RKO (cell line): ENCODE results near the gene UBXN11.

Experiments used
- DNase-seq: peaks from one replicate; pipeline ENCODE4 v3.0.0-alpha.2; 2016; ENCODE audit warnings: low spot score

The UBXN11 gene

GRCh38 chr1:26306290-26307229, at the start of gene UBXN11:
TSS of gene UBXN11 (minus strand) at chr1:26306636. CDS start at chr1:26302883, 3,753 bp downstream.
- DNase-seq: peak; percentile 93

GRCh38 chr1:26356106-26356505, 49.7 kb upstream of the UBXN11 start:
- no peak for DNase-seq

GRCh38 chr1:26354972-26355371, 48.5 kb upstream of the UBXN11 start:
- no peak for DNase-seq

GRCh38 chr1:26353976-26354820, 47.8 kb upstream of the UBXN11 start, which contains the start of gene CRYBG2:
TSS of gene CRYBG2 (minus strand) at chr1:26354130. CDS start at chr1:26346657, 7,473 bp downstream.
- no peak for DNase-seq

- no peak for DNase-seq
Observed at GRCh38 chr1:26353210-26353859, 46.9 kb upstream of the UBXN11 start.

GRCh38 chr1:26352338-26352679, 45.9 kb upstream of the UBXN11 start:
- no peak for DNase-seq

GRCh38 chr1:26351590-26352337, 45.3 kb upstream of the UBXN11 start:
- DNase-seq: peak; percentile 43

- DNase-seq: no peak
Observed at GRCh38 chr1:26350701-26351589, 44.5 kb upstream of the UBXN11 start.

- no peak for DNase-seq
Observed at GRCh38 chr1:26350343-26350700, 43.9 kb upstream of the UBXN11 start.

GRCh38 chr1:26349877-26350244, 43.4 kb upstream of the UBXN11 start:
- DNase-seq: no peak

GRCh38 chr1:26349188-26349876, 42.9 kb upstream of the UBXN11 start:
- DNase-seq: peak; percentile 69

GRCh38 chr1:26346274-26347033, 40.0 kb upstream of the UBXN11 start:
- DNase-seq: no peak

- DNase-seq: no peak
Observed at GRCh38 chr1:26345718-26346117, 39.3 kb upstream of the UBXN11 start.

- DNase-seq: no peak
Observed at GRCh38 chr1:26344147-26344920, 37.9 kb upstream of the UBXN11 start.

GRCh38 chr1:26340047-26340481, 33.6 kb upstream of the UBXN11 start:
- no peak for DNase-seq

GRCh38 chr1:26338670-26339069, 32.2 kb upstream of the UBXN11 start:
- no peak for DNase-seq

- no peak for DNase-seq
Observed at GRCh38 chr1:26337625-26338024, 31.2 kb upstream of the UBXN11 start.

GRCh38 chr1:26337206-26337535, 30.7 kb upstream of the UBXN11 start:
- no peak for DNase-seq
